Right atrium auricular region (tissue), 2 donors: ENCODE measurements around the gene CLIP2. TPM values are rescaled to one million over a fixed set of nuclear protein-coding genes. Genes with fewer than 3 reads are reported as not detected.

Experiments used
- DNase-seq: peaks from one replicate; pipeline ENCODE4 v3.0.0-alpha.2; 2019; ENCODE audit warnings: low spot score
- H3K27ac ChIP-seq, 2 donors: fragments of 200-600 bp; sonication (generic); 1 replicate in 1 of 2; 2 replicates in 1 of 2; pipeline ENCODE4 v1.5.1; 2016 to 2019
- H3K27me3 ChIP-seq, 2 donors: fragments of 200-600 bp; sonication (generic); one replicate each; pipeline versions ENCODE4 v1.5.1 to v1.6.0; 2017 to 2019
- H3K36me3 ChIP-seq: fragments of 200-600 bp; sonication (generic); one replicate; pipeline ENCODE4 v1.5.1; 2016
- H3K4me1 ChIP-seq, 2 donors: fragments of 200-600 bp; sonication (generic); one replicate each; pipeline versions ENCODE4 v1.5.1 to v1.6.0; 2017 to 2019
- H3K4me3 ChIP-seq, 2 donors: fragments of 200-600 bp; sonication (generic); 1 replicate in 1 of 2; 2 replicates in 1 of 2; pipeline ENCODE4 v1.5.1; 2017 to 2019; ENCODE audit warnings: mild to moderate bottlenecking in 1 of 2, moderate library complexity in 1 of 2
- H3K9me3 ChIP-seq, 2 donors: fragments of 200-600 bp; sonication (generic); one replicate each; pipeline ENCODE4 v1.5.1; 2019
- CTCF ChIP-seq, 2 donors: fragments of 200-600 bp; sonication (generic); IDR thresholded peaks; one replicate each; pipeline ENCODE4 v1.5.1; 2019; ENCODE audit warnings: antibody characterized with exemption in 2 of 2
- total RNA-seq, 2 donors: library from RNA; depleted of rRNA; stranded (reverse); fragments of >200 nt; gene quantifications; one replicate each; pipeline ENCODE4 v1.1.0, GENCODE V29; 2016

The CLIP2 gene
- total RNA-seq, 2 donors from 2014 or later = 9.5 to 12.1 TPM

GRCh38 chr7:74404741-74405140, 115.5 kb downstream of the CLIP2 start:
- Histone ChIP-seq H3K4me3 (no peak overlapping the region), H3K36me3 (no peaks in the 10 kb centered on the region), H3K27me3 (no peaks in the 10 kb centered on the region), H3K4me1 (no peaks in the 10 kb centered on the region), H3K27ac (no peak overlapping the region), H3K9me3 (no peaks in the 10 kb centered on the region)
- DNase-seq = no peak
- no peak for TF ChIP-seq CTCF (IDR thresholded peaks at IDR 0.05)

- Histone ChIP-seq H3K36me3 (no peaks in the 10 kb centered on the region), H3K4me1 (no peaks in the 10 kb centered on the region)
- TF ChIP-seq CTCF (IDR thresholded peaks at IDR 0.05) = peak; percentile 28 to 57
Observed at GRCh38 chr7:74405191-74405898, 116.1 kb downstream of the CLIP2 start.

GRCh38 chr7:74405899-74406512, 116.8 kb downstream of the CLIP2 start:
- Histone ChIP-seq H3K9me3 (no peaks in the 10 kb centered on the region), H3K27ac (no peak overlapping the region), H3K27me3 (no peaks in the 10 kb centered on the region), H3K4me1 (no peaks in the 10 kb centered on the region), H3K4me3 (no peak overlapping the region), H3K36me3 (no peaks in the 10 kb centered on the region)
- no peak for DNase-seq
- no peak for TF ChIP-seq CTCF (IDR thresholded peaks at IDR 0.05)

More at GRCh38 chr7:74405191-74405898, 116.1 kb downstream of the CLIP2 start:
- no peak for DNase-seq
- Histone ChIP-seq H3K27me3 (no peaks in the 10 kb centered on the region), H3K4me3 (no peak overlapping the region), H3K9me3 (no peaks in the 10 kb centered on the region), H3K27ac (no peak overlapping the region)

GRCh38 chr7:74407958-74408357, 118.8 kb downstream of the CLIP2 start:
- H3K4me3 ChIP-seq = no peak overlapping the region
- no peaks in the 10 kb centered on the region for H3K9me3 ChIP-seq
- no peaks in the 10 kb centered on the region for H3K36me3 ChIP-seq
- H3K27me3 ChIP-seq = no peaks in the 10 kb centered on the region
- DNase-seq = no peak
- TF ChIP-seq CTCF (IDR thresholded peaks at IDR 0.05) = no peak
- H3K4me1 ChIP-seq = no peaks in the 10 kb centered on the region
- H3K27ac ChIP-seq = no peak overlapping the region

GRCh38 chr7:74409571-74409970, 120.4 kb downstream of the CLIP2 start:
- Histone ChIP-seq H3K27ac (no peak overlapping the region), H3K4me1 (no peaks in the 10 kb centered on the region), H3K4me3 (no peak overlapping the region), H3K36me3 (no peaks in the 10 kb centered on the region), H3K27me3 (no peaks in the 10 kb centered on the region), H3K9me3 (no peaks in the 10 kb centered on the region)
- no peak for TF ChIP-seq CTCF (IDR thresholded peaks at IDR 0.05)
- no peak for DNase-seq
